ENCODE results near the gene NPM1.

DNA sequence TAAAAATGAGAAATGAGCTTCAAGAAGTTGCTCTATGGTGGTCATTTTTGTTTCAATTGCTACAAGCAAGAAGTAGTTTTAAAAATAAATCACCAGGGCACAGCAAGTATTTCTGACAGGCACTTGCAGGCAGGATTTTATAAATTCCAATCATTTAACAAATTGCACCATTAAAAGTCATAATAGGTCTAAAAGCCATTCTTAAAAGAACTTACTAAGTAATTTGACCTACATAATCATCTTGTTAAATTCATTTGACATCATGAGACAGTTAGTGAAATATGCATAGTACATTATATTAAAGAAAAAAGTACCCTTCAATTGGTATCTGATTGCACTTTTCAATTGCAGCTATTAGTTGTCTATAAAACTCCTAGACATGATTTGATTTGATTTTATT lies 47.6 kb upstream of the NPM1 start:
- TF ChIP-seq YY1 (IDR thresholded peaks at IDR 0.05; ENCODE audit: insufficient read depth, insufficient read length), result no peak
- TF ChIP-seq ZNF274 (IDR thresholded peaks at IDR 0.05; ENCODE audit: low read depth, low read length), result no peak
